SK-N-SH (cell line): ENCODE measurements around the gene SCAMP2. TPM values are rescaled to one million over a fixed set of nuclear protein-coding genes. Genes with fewer than 3 reads are reported as not detected.

Experiments
- CTCF ChIA-PET: fragments of 300-600, 350-600 bp; formaldehyde crosslinking; extraction: SDS; loops from one replicate; lab custom pipeline; 2021; lab: Yijun Ruan, JAX
- POLR2A ChIA-PET: fragments of 350-600 bp; sonication (Branson Sonifier 250); formaldehyde crosslinking; extraction: SDS; loops from one replicate; lab custom pipeline; 2020; ENCODE audit warnings: antibody characterized with exemption, inconsistent platforms; lab: Yijun Ruan, JAX
- DNase-seq: peaks from one replicate; pipeline ENCODE4 v3.0.0; 2012
- H2AFZ ChIP-seq: fragments of 200-600 bp; sonication (generic); 2 replicates; pipeline ENCODE4 v1.8.1; 2016; ENCODE audit warnings: antibody characterized with exemption, mild to moderate bottlenecking, low read depth
- H3F3A ChIP-seq: fragments of 200-600 bp; sonication (generic); replicated peaks from 2 replicates; pipeline ENCODE3; 2016; ENCODE audit warnings: antibody characterized with exemption, mild to moderate bottlenecking; ENCODE audit not compliant: insufficient read depth
- H3K27ac ChIP-seq, 2 experiments: fragments of 200-500 bp in 1 of 2; fragments of 200-600 bp in 1 of 2; sonication (Bioruptor generic) in 1 of 2; sonication (generic), shearing (Covaris generic) in 1 of 2; 2 replicates each; pipeline versions ENCODE4 v1.5.1 to v1.6.1; 2014 to 2016; ENCODE audit warnings: low read depth in 2 of 2, inconsistent platforms in 1 of 2, low read length in 1 of 2, mild to moderate bottlenecking in 1 of 2, mixed read lengths in 1 of 2
- H3K27me3 ChIP-seq: fragments of 200-600 bp; sonication (generic), shearing (Covaris generic); 2 replicates; pipeline ENCODE4 v1.6.1; 2016; ENCODE audit warnings: mixed run types; ENCODE audit not compliant: insufficient read depth
- H3K36me3 ChIP-seq, 2 experiments: fragments of 200-500 bp in 1 of 2; fragments of 200-600 bp in 1 of 2; sonication (Bioruptor generic) in 1 of 2; sonication (generic) in 1 of 2; replicated peaks in 1 of 2; 2 replicates each; pipeline versions ENCODE3 to v1.5.1; 2014 to 2016; ENCODE audit warnings: low read length in 1 of 2, mild to moderate bottlenecking in 1 of 2; ENCODE audit not compliant: insufficient read depth in 2 of 2, control insufficient read depth in 1 of 2
- H3K4me1 ChIP-seq, 2 experiments: fragments of 200-500 bp in 1 of 2; fragments of 200-600 bp in 1 of 2; sonication (Bioruptor generic) in 1 of 2; sonication (generic), shearing (Covaris generic) in 1 of 2; 2 replicates each; pipeline versions ENCODE4 v1.5.1 to v1.6.1; 2014 to 2016; ENCODE audit warnings: low read depth in 1 of 2, low read length in 1 of 2, mixed run types in 1 of 2; ENCODE audit not compliant: insufficient read depth in 2 of 2, control insufficient read depth in 1 of 2
- H3K4me2 ChIP-seq: fragments of 200-600 bp; sonication (generic), shearing (Covaris generic); 2 replicates; pipeline ENCODE4 v1.6.1; 2017; ENCODE audit warnings: mixed run types
- H3K4me3 ChIP-seq, 2 experiments: fragments of 200-500 bp in 1 of 2; fragments of 200-600 bp in 1 of 2; sonication (Bioruptor generic) in 1 of 2; sonication (generic), shearing (Covaris generic) in 1 of 2; 2 replicates each; pipeline versions ENCODE4 v1.5.1 to v1.8.1; 2014 to 2016; ENCODE audit warnings: low read depth in 2 of 2, inconsistent platforms in 1 of 2, low read length in 1 of 2, mild to moderate bottlenecking in 1 of 2, mixed read lengths in 1 of 2, moderate library complexity in 1 of 2
- H3K79me2 ChIP-seq: fragments of 200-600 bp; sonication (generic); 2 replicates; pipeline ENCODE4 v1.8.1; 2017; ENCODE audit warnings: mild to moderate bottlenecking; ENCODE audit not compliant: insufficient read depth
- H3K9ac ChIP-seq: fragments of 200-600 bp; sonication (generic); 2 replicates; pipeline ENCODE4 v1.6.1; 2017; ENCODE audit warnings: mixed run types
- H3K9me2 ChIP-seq: fragments of 200-600 bp; sonication (generic); 2 replicates; pipeline ENCODE4 v1.6.1; 2017; ENCODE audit warnings: mixed run types
- H3K9me3 ChIP-seq: fragments of 200-600 bp; sonication (generic); 2 replicates; pipeline ENCODE4 v1.6.1; 2017; ENCODE audit warnings: mixed run types, mild to moderate bottlenecking, moderate library complexity
- H4K20me1 ChIP-seq: fragments of 200-600 bp; sonication (generic); 2 replicates; pipeline ENCODE4 v1.6.1; 2017; ENCODE audit warnings: mild to moderate bottlenecking, mixed run types; ENCODE audit not compliant: insufficient read depth
- CHD2 ChIP-seq: fragments of 150-350 bp; IDR thresholded peaks from 2 replicates; pipeline ENCODE4 v1.6.1; 2018; ENCODE audit warnings: low read length; ENCODE audit not compliant: partially characterized antibody
- ELF1 ChIP-seq: IDR thresholded peaks from 2 replicates; pipeline ENCODE4 v1.4.0; 2012
- EZH2phosphoT487 ChIP-seq: fragments of 200-600 bp; sonication (generic); IDR thresholded peaks from 2 replicates; pipeline ENCODE4 v1.6.1; 2017; ENCODE audit warnings: low read depth, mixed run types, mild to moderate bottlenecking, antibody characterized with exemption, moderate library complexity, borderline replicate concordance
- FOSL2 ChIP-seq: IDR thresholded peaks from 2 replicates; pipeline ENCODE4 v1.4.0; 2012; ENCODE audit warnings: low read depth, mild to moderate bottlenecking, moderate library complexity, borderline replicate concordance
- GABPA ChIP-seq: IDR thresholded peaks from 2 replicates; pipeline ENCODE4 v1.4.0; 2012; ENCODE audit warnings: low read depth, mild to moderate bottlenecking
- GATA2 ChIP-seq: sonication (generic); formaldehyde crosslinking; IDR thresholded peaks from 2 replicates; pipeline ENCODE4 v1.5.0; 2020; ENCODE audit warnings: mild to moderate bottlenecking, missing genetic modification reagents
- MXI1 ChIP-seq: IDR thresholded peaks from 2 replicates; pipeline ENCODE4 v1.6.1; 2012; ENCODE audit warnings: mild to moderate bottlenecking, low read depth, low read length, improper control_type of control experiment
- NFIC ChIP-seq: IDR thresholded peaks from 2 replicates; pipeline ENCODE4 v1.4.0; 2012; ENCODE audit warnings: borderline replicate concordance
- RCOR1 ChIP-seq: fragments of 150-350 bp; IDR thresholded peaks from 2 replicates; pipeline ENCODE4 v1.6.1; 2017; ENCODE audit warnings: antibody characterized with exemption, low read length
- RFX5 ChIP-seq: IDR thresholded peaks from 2 replicates; pipeline ENCODE4 v1.6.1; 2012; ENCODE audit warnings: mild to moderate bottlenecking, improper control_type of control experiment, low read length
- RXRA ChIP-seq: IDR thresholded peaks from 2 replicates; pipeline ENCODE4 v1.4.0; 2012; ENCODE audit warnings: low read depth, mild to moderate bottlenecking, borderline replicate concordance
- SIN3A ChIP-seq: IDR thresholded peaks from 2 replicates; pipeline ENCODE4 v1.6.1; 2012; ENCODE audit warnings: low read depth, mild to moderate bottlenecking, low read length, moderate library complexity, borderline replicate concordance
- SMC3 ChIP-seq: IDR thresholded peaks from 2 replicates; pipeline ENCODE4 v1.6.1; 2012; ENCODE audit warnings: low read depth, low read length, improper control_type of control experiment
- TAF1 ChIP-seq: IDR thresholded peaks from 2 replicates; pipeline ENCODE4 v1.6.1; 2012; ENCODE audit warnings: low read depth, mild to moderate bottlenecking, low read length, moderate library complexity, borderline replicate concordance
- WGBS: methylation state at CpG from one replicate; pipeline ENCODE4 v1.1.6; 2017; ENCODE audit warnings: low lambda C conversion rate; 5-methylcytosine and 5-hydroxymethylcytosine counted together
- polyA plus RNA-seq, 3 experiments: library from polyadenylated mRNA; depleted of rRNA; stranded (reverse); fragments of >200 nt; gene quantifications; 2 replicates each; pipeline ENCODE4 v1.2.3, GENCODE V29; 2012
- TF ChIP-seq, protein P1 (sequence below): fragments of 150-350 bp; IDR thresholded peaks from 2 replicates; pipeline ENCODE4 v1.6.1; 2016; ENCODE audit warnings: mild to moderate bottlenecking, low read depth, low read length
- TF ChIP-seq, protein P2 (sequence below): IDR thresholded peaks from 2 replicates; pipeline ENCODE4 v1.4.0; 2012; ENCODE audit warnings: low read depth, borderline replicate concordance
- TF ChIP-seq, protein P3 (sequence below): IDR thresholded peaks from 2 replicates; pipeline ENCODE4 v1.4.0; 2012; ENCODE audit warnings: low read depth
- TF ChIP-seq, protein P4 (sequence below): fragments of 150-350 bp; IDR thresholded peaks from 2 replicates; pipeline ENCODE4 v1.6.1; 2017; ENCODE audit warnings: antibody characterized with exemption, low read length, low read depth, borderline replicate concordance
- TF ChIP-seq, protein P5 (sequence below): IDR thresholded peaks from 2 replicates; pipeline ENCODE4 v1.4.0; 2012; ENCODE audit warnings: low read depth, borderline replicate concordance

Gene SCAMP2
- polyA plus RNA-seq, 1 of the 3 experiments (the other 2 are of a cell fraction), result 88.1 TPM

DNA sequence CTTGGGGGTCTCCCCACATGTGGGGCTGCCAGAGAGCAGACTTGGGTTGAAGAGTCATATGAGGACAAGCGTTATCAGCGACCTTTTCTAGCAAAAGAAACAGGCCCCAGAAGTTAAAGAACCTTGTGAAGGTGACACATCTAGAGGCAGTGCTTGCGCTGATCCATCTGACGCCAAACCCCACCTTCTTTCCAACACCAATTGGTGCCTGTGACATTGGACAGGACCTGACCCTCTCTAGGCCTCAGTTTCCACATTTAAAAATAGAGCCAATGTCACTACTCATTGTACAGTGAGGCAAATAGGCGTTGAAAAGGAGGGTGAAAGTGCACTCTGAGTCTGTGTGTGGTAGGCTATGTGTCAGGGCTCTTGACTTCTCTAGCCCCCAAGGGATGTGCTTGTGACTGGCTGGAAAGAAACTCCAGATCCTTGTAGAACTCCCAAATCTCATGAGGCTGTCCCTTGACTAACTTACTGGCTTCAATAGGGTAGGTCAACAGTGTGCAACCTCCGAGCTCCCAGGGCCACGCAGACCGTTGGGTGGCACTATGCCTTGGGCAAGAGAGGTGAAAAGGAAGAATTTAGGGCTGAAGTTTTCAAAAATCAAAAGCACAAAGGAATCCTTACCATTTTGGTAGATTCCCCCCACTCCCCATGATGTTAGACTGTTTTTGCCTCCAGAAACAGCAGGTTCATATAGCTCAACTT is 34.2 kb upstream of the SCAMP2 start:
- peak overlapping the region; percentile 88 for H3K9ac ChIP-seq
- H3K4me2 ChIP-seq, result peak overlapping the region; percentile 90
- no peaks in the 10 kb centered on the region for H3K9me2 ChIP-seq
- H3K79me2 ChIP-seq, result peaks cover 24% of the 10 kb centered on the region
- H3K27me3 ChIP-seq, result no peaks in the 10 kb centered on the region
- no peaks in the 10 kb centered on the region for H3K9me3 ChIP-seq
- ChIA-PET POLR2A (interaction anchor here (1.0 to 3.0 kb wide), 8 partner anchors 10 to 136 kb away, joined by 3 to 17 read pairs (median 8); partner anchors contain the start of genes MPI and SCAMP5), CTCF (interaction anchor here (1.7 to 2.5 kb wide), 3 partner anchors 42 to 137 kb away, joined by 7 to 22 read pairs (median 18); no protein-coding TSS in a partner anchor)
- H3K4me1 ChIP-seq, result peaks cover 0 to 18% of the 10 kb centered on the region in 2 experiments; a peak in 3 of 4 replicates
- peak overlapping the region; percentile 58 to 84 for H3K27ac ChIP-seq
- H4K20me1 ChIP-seq, result no peaks in the 10 kb centered on the region
- H2AFZ ChIP-seq, result peak overlapping the region; percentile 88
- TF ChIP-seq, protein P1, sequence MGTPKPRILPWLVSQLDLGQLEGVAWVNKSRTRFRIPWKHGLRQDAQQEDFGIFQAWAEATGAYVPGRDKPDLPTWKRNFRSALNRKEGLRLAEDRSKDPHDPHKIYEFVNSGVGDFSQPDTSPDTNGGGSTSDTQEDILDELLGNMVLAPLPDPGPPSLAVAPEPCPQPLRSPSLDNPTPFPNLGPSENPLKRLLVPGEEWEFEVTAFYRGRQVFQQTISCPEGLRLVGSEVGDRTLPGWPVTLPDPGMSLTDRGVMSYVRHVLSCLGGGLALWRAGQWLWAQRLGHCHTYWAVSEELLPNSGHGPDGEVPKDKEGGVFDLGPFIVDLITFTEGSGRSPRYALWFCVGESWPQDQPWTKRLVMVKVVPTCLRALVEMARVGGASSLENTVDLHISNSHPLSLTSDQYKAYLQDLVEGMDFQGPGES, result no peak
- TF ChIP-seq SMC3, result no peak
- TF ChIP-seq ELF1, result no peak
- no peak for TF ChIP-seq SIN3A
- TF ChIP-seq GABPA, result 0 out of 2 replicates have a peak, but pooled peaks have one; percentile 1
- TF ChIP-seq MXI1, result peak; percentile 9; the same call in 1 of the 2 replicates
- DNase-seq, result no peak
- H3K36me3 ChIP-seq, result peaks cover 17 to 25% of the 10 kb centered on the region in 2 experiments
- 69% methylated on average over 8 of the region's 8 CpGs for WGBS
- peak overlapping the region; percentile 86 to 89 for H3K4me3 ChIP-seq
- H3F3A ChIP-seq, result peaks cover 2% of the 10 kb centered on the region

DNA sequence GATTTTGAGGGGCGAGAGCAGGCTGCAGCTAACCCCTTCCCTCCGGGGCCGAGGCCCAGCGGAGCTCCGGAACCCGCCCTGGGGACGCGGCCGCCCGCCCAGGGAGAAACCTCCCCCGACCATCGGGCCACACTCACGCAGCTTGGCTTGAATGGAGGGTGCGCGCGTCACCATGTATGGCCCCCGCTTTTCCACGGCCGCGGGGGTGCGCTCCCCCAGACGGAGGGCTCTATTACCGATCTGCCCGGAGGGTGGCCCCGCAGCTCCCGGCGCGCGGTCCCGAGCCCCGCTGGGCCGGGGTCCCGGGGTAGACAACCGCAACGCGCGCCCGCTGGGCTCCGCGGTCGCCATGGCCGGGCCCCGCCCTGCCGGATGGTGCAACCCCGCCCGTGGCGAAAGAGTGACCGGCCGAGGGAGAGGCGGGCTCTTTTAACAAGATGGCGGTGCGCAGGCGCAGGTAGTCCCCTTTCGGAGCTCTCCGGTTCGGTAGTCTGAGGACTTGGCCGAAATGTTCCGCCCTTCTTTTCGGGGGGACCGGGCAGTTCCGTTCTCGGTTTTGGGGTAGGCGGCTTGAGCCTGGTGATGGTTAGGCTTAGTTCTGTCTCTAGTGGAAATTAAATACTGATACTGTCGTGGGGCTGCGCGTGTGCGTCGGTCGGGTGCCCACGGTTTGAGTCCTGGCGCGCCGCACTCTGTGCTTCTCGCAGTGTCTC is 33.4 kb upstream of the SCAMP2 start, which contains the start of gene FAM219B:
TSS of gene FAM219B (minus strand) at position 402 of the 713 bp plus-strand sequence. CDS start at position 351, 51 bp downstream.
- Histone ChIP-seq H3K9me3 (no peaks in the 10 kb centered on the region), H3K27me3 (no peaks in the 10 kb centered on the region), H3F3A (peaks cover 9% of the 10 kb centered on the region), H2AFZ (peak within 1 kb of the TSS; percentile 88), H3K4me2 (peak within 1 kb of the TSS; percentile 90), H4K20me1 (no peaks in the 10 kb centered on the region; the same call in 1 of the 2 replicates), H3K36me3 (peaks cover 23 to 32% of the 10 kb centered on the region in 2 experiments), H3K79me2 (peaks cover 24% of the 10 kb centered on the region), H3K27ac (peak within 1 kb of the TSS; percentile 58 to 84), H3K4me3 (peak within 1 kb of the TSS; percentile 86 to 89), H3K9me2 (no peaks in the 10 kb centered on the region), H3K4me1 (peaks cover 4 to 18% of the 10 kb centered on the region in 2 experiments; a peak in 3 of 4 replicates), H3K9ac (peak within 1 kb of the TSS; percentile 88)
- DNase-seq, result peak; percentile 98
- CTCF ChIA-PET, result interaction anchor here (0.7 to 2.5 kb wide), 9 partner anchors 10 to 298 kb away, joined by 3 to 22 read pairs (median 5); partner anchors contain the start of gene COX5A
- POLR2A ChIA-PET, result interaction anchor here (1.0 to 3.0 kb wide), 11 partner anchors 9 to 136 kb away, joined by 3 to 17 read pairs (median 5); partner anchors contain the start of genes MPI, RPP25 and SCAMP5
- WGBS, result 4% methylated on average over 35 of the region's 74 CpGs
- peak; percentile 52 for TF ChIP-seq MXI1
- TF ChIP-seq, protein P2, sequence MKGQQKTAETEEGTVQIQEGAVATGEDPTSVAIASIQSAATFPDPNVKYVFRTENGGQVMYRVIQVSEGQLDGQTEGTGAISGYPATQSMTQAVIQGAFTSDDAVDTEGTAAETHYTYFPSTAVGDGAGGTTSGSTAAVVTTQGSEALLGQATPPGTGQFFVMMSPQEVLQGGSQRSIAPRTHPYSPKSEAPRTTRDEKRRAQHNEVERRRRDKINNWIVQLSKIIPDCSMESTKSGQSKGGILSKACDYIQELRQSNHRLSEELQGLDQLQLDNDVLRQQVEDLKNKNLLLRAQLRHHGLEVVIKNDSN, result no peak
- TF ChIP-seq, protein P3, sequence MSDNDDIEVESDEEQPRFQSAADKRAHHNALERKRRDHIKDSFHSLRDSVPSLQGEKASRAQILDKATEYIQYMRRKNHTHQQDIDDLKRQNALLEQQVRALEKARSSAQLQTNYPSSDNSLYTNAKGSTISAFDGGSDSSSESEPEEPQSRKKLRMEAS, result peak; percentile 42; the same call in 1 of the 2 replicates
- TF ChIP-seq GATA2 (CRISPR knock-in tag), result no peak
- TF ChIP-seq, protein P4, sequence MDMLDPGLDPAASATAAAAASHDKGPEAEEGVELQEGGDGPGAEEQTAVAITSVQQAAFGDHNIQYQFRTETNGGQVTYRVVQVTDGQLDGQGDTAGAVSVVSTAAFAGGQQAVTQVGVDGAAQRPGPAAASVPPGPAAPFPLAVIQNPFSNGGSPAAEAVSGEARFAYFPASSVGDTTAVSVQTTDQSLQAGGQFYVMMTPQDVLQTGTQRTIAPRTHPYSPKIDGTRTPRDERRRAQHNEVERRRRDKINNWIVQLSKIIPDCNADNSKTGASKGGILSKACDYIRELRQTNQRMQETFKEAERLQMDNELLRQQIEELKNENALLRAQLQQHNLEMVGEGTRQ, result no peak
- TF ChIP-seq SIN3A, result 0 out of 2 replicates have a peak, but pooled peaks have one; percentile 32
- TF ChIP-seq, protein P5, sequence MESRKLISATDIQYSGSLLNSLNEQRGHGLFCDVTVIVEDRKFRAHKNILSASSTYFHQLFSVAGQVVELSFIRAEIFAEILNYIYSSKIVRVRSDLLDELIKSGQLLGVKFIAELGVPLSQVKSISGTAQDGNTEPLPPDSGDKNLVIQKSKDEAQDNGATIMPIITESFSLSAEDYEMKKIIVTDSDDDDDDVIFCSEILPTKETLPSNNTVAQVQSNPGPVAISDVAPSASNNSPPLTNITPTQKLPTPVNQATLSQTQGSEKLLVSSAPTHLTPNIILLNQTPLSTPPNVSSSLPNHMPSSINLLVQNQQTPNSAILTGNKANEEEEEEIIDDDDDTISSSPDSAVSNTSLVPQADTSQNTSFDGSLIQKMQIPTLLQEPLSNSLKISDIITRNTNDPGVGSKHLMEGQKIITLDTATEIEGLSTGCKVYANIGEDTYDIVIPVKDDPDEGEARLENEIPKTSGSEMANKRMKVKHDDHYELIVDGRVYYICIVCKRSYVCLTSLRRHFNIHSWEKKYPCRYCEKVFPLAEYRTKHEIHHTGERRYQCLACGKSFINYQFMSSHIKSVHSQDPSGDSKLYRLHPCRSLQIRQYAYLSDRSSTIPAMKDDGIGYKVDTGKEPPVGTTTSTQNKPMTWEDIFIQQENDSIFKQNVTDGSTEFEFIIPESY, result no peak
- no peak for TF ChIP-seq FOSL2
- TF ChIP-seq SMC3, result no peak
- TF ChIP-seq RXRA, result no peak
- TF ChIP-seq NFIC, result no peak
- peak; percentile 85 for TF ChIP-seq TAF1
- TF ChIP-seq EZH2phosphoT487, result no peak
- no peak for TF ChIP-seq CHD2
- no peak for TF ChIP-seq RFX5
- TF ChIP-seq RCOR1, result no peak
